Measurements from ENCODE around the gene C11orf42.

- TF ChIP-seq POLR2AphosphoS5 (IDR thresholded peaks at IDR 0.05; ENCODE audit: low read depth, low read length) = no peak
- no peak for TF ChIP-seq SIN3A (IDR thresholded peaks at IDR 0.05; ENCODE audit: borderline replicate concordance, insufficient read depth, low read length)
- TF ChIP-seq TAF1 (IDR thresholded peaks at IDR 0.05; ENCODE audit: borderline replicate concordance, insufficient read depth, low read length) = no peak
Observed at GRCh38 chr11:6240781-6241180, 35.4 kb downstream of the C11orf42 start.

All from PFSK-1 (cell line).